ENCODE results near the gene AKAP8. TPM values are rescaled to one million over a fixed set of nuclear protein-coding genes. Genes with fewer than 3 reads are reported as not detected.
"Not testable (repeated sequence)": the region's sequence is repeated elsewhere in the genome, so short reads cannot be mapped to it uniquely, and the experiment has no call there.

The AKAP8 gene
- total and polyA plus RNA-seq, 8 donors, result 9.5 to 38.7 (median 21.4) TPM

DNA sequence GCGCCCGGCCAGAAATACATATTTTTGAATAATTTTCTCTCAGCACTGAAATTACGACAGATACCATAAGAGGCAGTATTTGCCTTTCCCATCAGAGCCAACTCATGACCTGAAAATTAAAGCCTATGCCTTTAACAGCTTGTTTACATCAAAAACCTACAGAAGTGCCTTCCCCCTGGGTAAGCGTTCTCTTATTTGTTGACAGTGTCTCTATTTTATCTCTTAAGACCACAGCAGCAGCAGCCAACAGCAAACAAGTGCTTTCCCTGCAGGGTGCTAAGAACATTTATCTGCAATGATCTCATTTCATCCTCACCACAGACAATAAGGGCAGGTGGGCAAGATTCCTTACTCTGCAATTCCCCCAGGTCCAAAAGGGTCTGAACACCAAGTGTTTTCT is 33.2 kb upstream of the AKAP8 start:
- H3K27me3 ChIP-seq, result no peaks in the 10 kb centered on the region
- no peak for DNase-seq
- peaks cover 12 to 41% (median 23%) of the 10 kb centered on the region in 4 donors for H3K36me3 ChIP-seq
- 53 to 64% (median 60%) methylated on average over 4 of the region's 4 CpGs for WGBS, 5 donors
- H3K4me1 ChIP-seq, result peaks cover 54 to 97% (median 75%) of the 10 kb centered on the region in 4 donors
- intact Hi-C loops (cut with DNase I; ENCODE audit: low total_unique reads), result no loop called here
- H3K9me3 ChIP-seq, result no peaks in the 10 kb centered on the region
- peak overlapping the region in 3 of 5 donors; percentile 27 to 50 (median 41) for H3K27ac ChIP-seq
- TF ChIP-seq CTCF (IDR thresholded peaks at IDR 0.05) (no peak), EP300 (IDR thresholded peaks at IDR 0.05) (no peak), POLR2AphosphoS5 (IDR thresholded peaks at IDR 0.05) (no peak), POLR2A (IDR thresholded peaks at IDR 0.05) (no peak)
- peak overlapping the region in 1 of 4 donors; percentile 9 for H3K4me3 ChIP-seq

DNA sequence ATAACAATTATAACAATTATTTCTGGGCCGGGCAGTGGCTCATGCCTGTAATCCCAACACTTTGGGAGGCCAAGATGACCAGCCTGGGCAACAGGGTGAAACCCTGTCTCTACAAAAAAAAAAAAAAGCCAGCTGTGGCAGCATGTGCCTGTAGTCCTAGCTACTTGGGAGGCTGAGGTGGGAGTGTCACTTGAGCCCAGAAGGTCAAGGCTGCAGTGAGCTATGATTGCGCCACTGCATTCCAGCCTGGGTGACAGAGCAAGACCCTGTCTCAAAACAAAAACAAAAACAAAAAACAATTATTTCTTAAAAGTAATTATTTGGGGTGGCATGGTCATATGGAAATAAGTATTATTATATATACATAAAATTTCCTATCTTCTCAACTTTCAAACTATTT is 31.8 kb upstream of the AKAP8 start:
- intact Hi-C loops (cut with DNase I; ENCODE audit: low total_unique reads); H3K27me3 ChIP-seq; H3K9me3 ChIP-seq; DNase-seq; H3K4me3 ChIP-seq: not testable (repeated sequence)
- WGBS, 5 donors, result 79 to 85% (median 80%) methylated on average over 2 of the region's 2 CpGs
- Histone ChIP-seq H3K36me3 (peaks cover 12 to 44% (median 27%) of the 10 kb centered on the region in 4 donors), H3K27ac (peak overlapping the region in 2 of 5 donors; percentile 18 to 41), H3K4me1 (peaks cover 47 to 97% (median 70%) of the 10 kb centered on the region in 4 donors)

GRCh38 chr19:15404780-15405211 is 25.2 kb upstream of the AKAP8 start:
- Histone ChIP-seq H3K36me3 (peaks cover 33 to 73% (median 60%) of the 10 kb centered on the region in 4 donors), H3K27ac (peak overlapping the region in 4 of 5 donors; percentile 56 to 82 (median 64)), H3K4me3 (peak overlapping the region in 1 of 4 donors; percentile 4), H3K9me3 (no peaks in the 10 kb centered on the region), H3K27me3 (no peaks in the 10 kb centered on the region), H3K4me1 (peaks cover 20 to 96% (median 62%) of the 10 kb centered on the region in 4 donors)
- intact Hi-C loops (cut with DNase I; ENCODE audit: low total_unique reads), result no loop called here
- DNase-seq, result no peak
- TF ChIP-seq POLR2A (IDR thresholded peaks at IDR 0.05), result no peak
- no peak for TF ChIP-seq POLR2AphosphoS5 (IDR thresholded peaks at IDR 0.05)
- TF ChIP-seq CTCF (IDR thresholded peaks at IDR 0.05), result no peak
- no peak for TF ChIP-seq EP300 (IDR thresholded peaks at IDR 0.05)
- 41 to 52% (median 47%) methylated on average over 3 of the region's 3 CpGs for WGBS, 5 donors

GRCh38 chr19:15404097-15404779 is 24.7 kb upstream of the AKAP8 start:
- TF ChIP-seq POLR2AphosphoS5 (IDR thresholded peaks at IDR 0.05), result peak in 1 of 3 donors; percentile 10
- TF ChIP-seq EP300 (IDR thresholded peaks at IDR 0.05), result no peak
- TF ChIP-seq POLR2A (IDR thresholded peaks at IDR 0.05), result no peak
- no peak for TF ChIP-seq CTCF (IDR thresholded peaks at IDR 0.05)
- peak overlapping the region in 4 of 5 donors; percentile 56 to 82 (median 64) for H3K27ac ChIP-seq
- intact Hi-C loops (cut with DNase I; ENCODE audit: low total_unique reads), result no loop called here
- no peak for DNase-seq
- H3K36me3 ChIP-seq, result peaks cover 33 to 73% (median 60%) of the 10 kb centered on the region in 4 donors
- WGBS, 5 donors, result 53 to 74% (median 66%) methylated on average over 7 of the region's 7 CpGs
- H3K27me3 ChIP-seq, result no peaks in the 10 kb centered on the region
- no peaks in the 10 kb centered on the region for H3K9me3 ChIP-seq
- H3K4me1 ChIP-seq, result peaks cover 20 to 92% (median 58%) of the 10 kb centered on the region in 4 donors
- H3K4me3 ChIP-seq, result peak overlapping the region in 1 of 4 donors; percentile 4

- no peaks in the 10 kb centered on the region for H3K27me3 ChIP-seq
- intact Hi-C loops (cut with DNase I; ENCODE audit: low total_unique reads), result no loop called here
- DNase-seq, result no peak
- no peak overlapping the region for H3K4me3 ChIP-seq
- WGBS, 5 donors, result 83 to 92% (median 88%) methylated on average over 10 of the region's 10 CpGs
- no peaks in the 10 kb centered on the region for H3K9me3 ChIP-seq
- H3K4me1 ChIP-seq, result peaks cover 20 to 82% (median 56%) of the 10 kb centered on the region in 4 donors
- no peak for TF ChIP-seq POLR2AphosphoS5 (IDR thresholded peaks at IDR 0.05)
- TF ChIP-seq EP300 (IDR thresholded peaks at IDR 0.05), result no peak
- peak overlapping the region in 4 of 5 donors; percentile 56 to 82 (median 64) for H3K27ac ChIP-seq
- peaks cover 44 to 73% (median 67%) of the 10 kb centered on the region in 4 donors for H3K36me3 ChIP-seq
Measured at GRCh38 chr19:15403151-15403531, 23.6 kb upstream of the AKAP8 start.
